Right lobe of liver (tissue), 4 donors: Measurements from ENCODE around the gene PTCH1.

Source experiments
- POLR2A ChIP-seq: fragments of 450-650 bp; IDR thresholded peaks from one replicate; pipeline ENCODE4 v1.6.1; 2017; ENCODE audit warnings: antibody characterized with exemption, mild to moderate bottlenecking
- TF ChIP-seq, protein P1 (sequence below), 4 donors: fragments of 200-600 bp in 3 of 4; fragments of 450-650 bp in 1 of 4; IDR thresholded peaks; one replicate each; pipeline versions ENCODE4 v1.5.1 to v1.8.0; 2016 to 2022; ENCODE audit warnings: antibody characterized with exemption in 4 of 4, mild to moderate bottlenecking in 2 of 4
- donor health status: DM: no; HTN: no; CAD: no.
- donor health status: DM: no; HTN: no; CAD: no.
- donor health status: DM: no; HTN: yes; CAD: no.

DNA sequence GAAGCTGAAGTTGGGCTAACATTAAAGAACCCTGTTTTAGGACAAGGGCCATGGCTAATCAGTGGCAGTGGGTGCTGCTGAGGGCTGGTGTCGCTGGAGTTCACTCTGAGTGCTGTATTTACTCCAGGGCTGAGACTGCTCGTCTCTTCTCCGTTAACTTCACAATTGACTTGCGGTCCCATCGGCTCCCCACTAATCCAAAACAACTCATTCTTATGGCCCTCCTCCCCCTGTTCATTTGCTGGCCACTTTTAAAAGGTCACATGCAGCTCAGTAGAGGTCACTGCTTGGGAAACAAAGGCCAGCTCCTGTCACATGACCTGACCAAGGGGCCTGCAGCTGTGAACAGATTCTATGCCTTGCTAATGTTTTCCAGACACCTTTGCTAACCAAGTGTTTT lies 38.4 kb downstream of the PTCH1 start:
- TF ChIP-seq, protein P1, sequence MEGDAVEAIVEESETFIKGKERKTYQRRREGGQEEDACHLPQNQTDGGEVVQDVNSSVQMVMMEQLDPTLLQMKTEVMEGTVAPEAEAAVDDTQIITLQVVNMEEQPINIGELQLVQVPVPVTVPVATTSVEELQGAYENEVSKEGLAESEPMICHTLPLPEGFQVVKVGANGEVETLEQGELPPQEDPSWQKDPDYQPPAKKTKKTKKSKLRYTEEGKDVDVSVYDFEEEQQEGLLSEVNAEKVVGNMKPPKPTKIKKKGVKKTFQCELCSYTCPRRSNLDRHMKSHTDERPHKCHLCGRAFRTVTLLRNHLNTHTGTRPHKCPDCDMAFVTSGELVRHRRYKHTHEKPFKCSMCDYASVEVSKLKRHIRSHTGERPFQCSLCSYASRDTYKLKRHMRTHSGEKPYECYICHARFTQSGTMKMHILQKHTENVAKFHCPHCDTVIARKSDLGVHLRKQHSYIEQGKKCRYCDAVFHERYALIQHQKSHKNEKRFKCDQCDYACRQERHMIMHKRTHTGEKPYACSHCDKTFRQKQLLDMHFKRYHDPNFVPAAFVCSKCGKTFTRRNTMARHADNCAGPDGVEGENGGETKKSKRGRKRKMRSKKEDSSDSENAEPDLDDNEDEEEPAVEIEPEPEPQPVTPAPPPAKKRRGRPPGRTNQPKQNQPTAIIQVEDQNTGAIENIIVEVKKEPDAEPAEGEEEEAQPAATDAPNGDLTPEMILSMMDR (IDR thresholded peaks at IDR 0.05) = no peak
- TF ChIP-seq POLR2A = no peak
